H9 (cell line): ENCODE data around the gene ROR1. TPM values are rescaled to one million over a fixed set of nuclear protein-coding genes. Genes with fewer than 3 reads are reported as not detected.

ENCODE experiments used
- DNase-seq: peaks from one replicate; pipeline ENCODE4 v3.0.0-alpha.2; 2017
- H2AFZ ChIP-seq: one replicate; pipeline ENCODE4 v1.6.1; 2013; ENCODE audit warnings: mild to moderate bottlenecking, low read length, control low read depth, moderate library complexity
- H2AK5ac ChIP-seq: 2 replicates; pipeline ENCODE4 v1.6.1; 2013; ENCODE audit warnings: low read length, control low read depth, mixed read lengths; ENCODE audit not compliant: insufficient read length
- H2BK120ac ChIP-seq: one replicate; pipeline ENCODE4 v1.6.1; 2013; ENCODE audit warnings: low read depth, mild to moderate bottlenecking, low read length, control low read depth, inconsistent platforms; ENCODE audit not compliant: poor library complexity, severe bottlenecking
- H2BK12ac ChIP-seq: 2 replicates; pipeline ENCODE4 v1.6.1; 2013; ENCODE audit warnings: low read length, control low read depth, mixed read lengths, low read depth; ENCODE audit not compliant: insufficient read length
- H2BK15ac ChIP-seq: 2 replicates; pipeline ENCODE4 v1.6.1; 2013; ENCODE audit warnings: low read depth, low read length, control low read depth
- H2BK20ac ChIP-seq: one replicate; pipeline ENCODE4 v1.6.1; 2013; ENCODE audit warnings: low read depth, mild to moderate bottlenecking, low read length, control low read depth, inconsistent platforms; ENCODE audit not compliant: poor library complexity, severe bottlenecking
- H2BK5ac ChIP-seq: 2 replicates; pipeline ENCODE4 v1.6.1; 2013; ENCODE audit warnings: low read length, control low read depth, mixed read lengths; ENCODE audit not compliant: insufficient read length
- H3K14ac ChIP-seq: 2 replicates; pipeline ENCODE4 v1.6.1; 2013; ENCODE audit warnings: low read length, control low read depth; ENCODE audit not compliant: insufficient read depth
- H3K18ac ChIP-seq: 2 replicates; pipeline ENCODE4 v1.6.1; 2013; ENCODE audit warnings: low read depth, mild to moderate bottlenecking, mixed read lengths, low read length, control low read depth; ENCODE audit not compliant: insufficient read length
- H3K23ac ChIP-seq: 2 replicates; pipeline ENCODE4 v1.6.1; 2013; ENCODE audit warnings: low read length, control low read depth, mixed read lengths, low read depth; ENCODE audit not compliant: insufficient read length
- H3K23me2 ChIP-seq: 2 replicates; pipeline ENCODE4 v1.6.1; 2013; ENCODE audit warnings: low read depth, mild to moderate bottlenecking, mixed read lengths, low read length, control low read depth; ENCODE audit not compliant: insufficient read length, poor library complexity, severe bottlenecking
- H3K27ac ChIP-seq: 2 replicates; pipeline ENCODE4 v1.5.1; 2013; ENCODE audit warnings: low read length, control low read depth, mixed read lengths, low read depth; ENCODE audit not compliant: insufficient read length
- H3K27me3 ChIP-seq: 2 replicates; pipeline ENCODE4 v1.6.1; 2013; ENCODE audit warnings: low read length, control low read depth, inconsistent platforms; ENCODE audit not compliant: insufficient read depth
- H3K4ac ChIP-seq: 2 replicates; pipeline ENCODE4 v1.6.1; 2013; ENCODE audit warnings: low read depth, mild to moderate bottlenecking, control low read depth, inconsistent platforms, low read length, moderate library complexity
- H3K4me1 ChIP-seq: 2 replicates; pipeline ENCODE4 v1.6.1; 2013; ENCODE audit warnings: low read length, control low read depth, inconsistent platforms; ENCODE audit not compliant: insufficient read depth
- H3K4me2 ChIP-seq: 2 replicates; pipeline ENCODE4 v1.6.1; 2013; ENCODE audit warnings: low read length, control low read depth, mixed read lengths; ENCODE audit not compliant: insufficient read length, insufficient read depth
- H3K56ac ChIP-seq: 2 replicates; pipeline ENCODE4 v1.6.1; 2013; ENCODE audit warnings: low read depth, mild to moderate bottlenecking, mixed read lengths, low read length, control low read depth; ENCODE audit not compliant: insufficient read length
- H3K79me1 ChIP-seq: 2 replicates; pipeline ENCODE4 v1.6.1; 2013; ENCODE audit warnings: low read depth, mild to moderate bottlenecking, moderate library complexity, low read length, control low read depth, inconsistent platforms; ENCODE audit not compliant: insufficient read depth, poor library complexity, severe bottlenecking
- H3K79me2 ChIP-seq: 2 replicates; pipeline ENCODE4 v1.6.1; 2013; ENCODE audit warnings: low read length, control low read depth, inconsistent platforms; ENCODE audit not compliant: insufficient read depth
- H3K9ac ChIP-seq: 2 replicates; pipeline ENCODE4 v1.6.1; 2013; ENCODE audit warnings: low read length, control low read depth, mixed read lengths; ENCODE audit not compliant: insufficient read length; ENCODE audit errors: extremely low read depth
- H3K9me3 ChIP-seq: one replicate; pipeline ENCODE4 v1.6.1; 2013; ENCODE audit warnings: low read depth, low read length, inconsistent platforms; ENCODE audit not compliant: control insufficient read depth
- H3T11ph ChIP-seq: one replicate; pipeline ENCODE4 v1.6.1; 2013; ENCODE audit warnings: mild to moderate bottlenecking, low read length, control low read depth, inconsistent platforms
- H4K20me1 ChIP-seq: one replicate; pipeline ENCODE4 v1.6.1; 2013; ENCODE audit not compliant: control insufficient read depth, insufficient read length, insufficient read depth
- H4K5ac ChIP-seq: 2 replicates; pipeline ENCODE4 v1.6.1; 2013; ENCODE audit warnings: low read depth, mild to moderate bottlenecking, mixed read lengths, low read length, control low read depth; ENCODE audit not compliant: insufficient read length
- H4K8ac ChIP-seq: replicated peaks from 2 replicates; pipeline ENCODE4 v1.6.1; 2013; ENCODE audit warnings: low read length, control low read depth, mixed read lengths, low read depth; ENCODE audit not compliant: insufficient read length
- H4K91ac ChIP-seq: 2 replicates; pipeline ENCODE4 v1.6.1; 2013; ENCODE audit warnings: low read depth, mild to moderate bottlenecking, moderate library complexity, mixed read lengths, low read length, control low read depth; ENCODE audit not compliant: insufficient read length
- H3K27ac Mint-ChIP-seq, 3 experiments: 2 replicates in 2 of 3; 3 replicates in 1 of 3; pipeline ENCODE4 v1.8.0; 2020 to 2021; ENCODE audit warnings: mixed read lengths in 3 of 3, mild to moderate bottlenecking in 1 of 3, moderate library complexity in 1 of 3
- H3K27me3 Mint-ChIP-seq: 2 replicates; pipeline ENCODE4 v1.8.0; 2021; ENCODE audit warnings: low read depth, mild to moderate bottlenecking, moderate library complexity, mixed read lengths
- H3K36me3 Mint-ChIP-seq, 3 experiments: 2 replicates in 2 of 3; 3 replicates in 1 of 3; pipeline ENCODE4 v1.8.0; 2020 to 2021; ENCODE audit warnings: low read depth in 3 of 3, mixed read lengths in 3 of 3; ENCODE audit not compliant: insufficient read depth in 1 of 3
- H3K4me1 Mint-ChIP-seq, 2 experiments: 2 replicates each; pipeline ENCODE4 v1.8.0; 2020; ENCODE audit warnings: mixed read lengths in 2 of 2
- H3K4me3 Mint-ChIP-seq, 2 experiments: 2 replicates in 1 of 2; 3 replicates in 1 of 2; pipeline ENCODE4 v1.8.0; 2020 to 2021; ENCODE audit warnings: mild to moderate bottlenecking in 2 of 2, mixed read lengths in 2 of 2, moderate library complexity in 1 of 2
- H3K9me3 Mint-ChIP-seq, 2 experiments: 2 replicates in 1 of 2; 3 replicates in 1 of 2; pipeline ENCODE4 v1.8.0; 2020; ENCODE audit warnings: mild to moderate bottlenecking in 2 of 2, mixed read lengths in 2 of 2, moderate library complexity in 1 of 2
- CTCF ChIP-seq: fragments of 200-600 bp; sonication (generic); conservative IDR thresholded peaks from 3 replicates; pipeline ENCODE4 v1.8.0; 2021; ENCODE audit warnings: antibody characterized with exemption, mild to moderate bottlenecking
- WGBS: extraction: QIAGEN DNeasy Blood & Tissue Kit; methylation state at CpG from one replicate; pipeline ENCODE4 v1.1.7; 2013; ENCODE audit warnings: missing lambda C conversion rate, low lambda C conversion rate, mixed read lengths; ENCODE audit not compliant: insufficient read length; ENCODE audit errors: extremely low coverage; 5-methylcytosine and 5-hydroxymethylcytosine counted together
- total RNA-seq: library from RNA; stranded (reverse); gene quantifications from 2 replicates; pipeline ENCODE4 v1.2.1, GENCODE V29; 2021

ROR1 gene
- total RNA-seq, 1 experiment from 2014 or later = 75.9 TPM

GRCh38 chr1:63738772-63739171 lies 35.0 kb upstream of the ROR1 start:
- H3T11ph ChIP-seq = no peak overlapping the region
- no CpG with 5 or more reads among the region's 1 CpG for WGBS
- H4K20me1 ChIP-seq = no peaks in the 10 kb centered on the region
- no peak overlapping the region for H3K27ac ChIP-seq
- H3K9me3 ChIP-seq = no peaks in the 10 kb centered on the region
- Mint-ChIP-seq H3K4me1 (peaks cover 4 to 15% of the 10 kb centered on the region in 2 experiments; a peak in 3 of 4 replicates), H3K36me3 (peaks cover 5 to 24% (median 6%) of the 10 kb centered on the region in 3 experiments), H3K9me3 (peaks cover 16 to 18% of the 10 kb centered on the region in 2 experiments), H3K27ac (no peak overlapping the region), H3K27me3 (no peaks in the 10 kb centered on the region; the same call in 1 of the 2 replicates), H3K4me3 (no peak overlapping the region)
- no peak overlapping the region for H2AFZ ChIP-seq
- H3K79me1 ChIP-seq = no peaks in the 10 kb centered on the region
- no peak overlapping the region for H2BK15ac ChIP-seq
- H3K9ac ChIP-seq = no peak overlapping the region
- H4K5ac ChIP-seq = no peak overlapping the region
- H4K8ac ChIP-seq = no peak overlapping the region
- no peaks in the 10 kb centered on the region; the same call in 1 of the 2 replicates for H3K4me1 ChIP-seq
- H2BK20ac ChIP-seq = no peak overlapping the region
- H4K91ac ChIP-seq = no peak overlapping the region
- H3K79me2 ChIP-seq = no peaks in the 10 kb centered on the region
- no peak overlapping the region for H3K4me2 ChIP-seq
- no peak overlapping the region for H2BK5ac ChIP-seq
- no peak for DNase-seq
- H3K23ac ChIP-seq = no peak overlapping the region
- no peak overlapping the region for H2BK120ac ChIP-seq
- H2AK5ac ChIP-seq = no peak overlapping the region
- no peak overlapping the region for H3K14ac ChIP-seq
- no peaks in the 10 kb centered on the region for H3K27me3 ChIP-seq
- H3K18ac ChIP-seq = no peak overlapping the region
- H3K4ac ChIP-seq = no peak overlapping the region
- H2BK12ac ChIP-seq = no peak overlapping the region
- H3K56ac ChIP-seq = no peak overlapping the region
- no peaks in the 10 kb centered on the region for H3K23me2 ChIP-seq
- TF ChIP-seq CTCF = no peak
